Tibial nerve (tissue), 4 donors: ENCODE measurements around the gene TFDP3. TPM values are rescaled to one million over a fixed set of nuclear protein-coding genes. Genes with fewer than 3 reads are reported as not detected.

Experiments
- DNase-seq, 2 donors: peaks; one replicate each; pipeline ENCODE4 v3.0.0-alpha.2; 2019; ENCODE audit warnings: low spot score in 2 of 2
- H3K27ac ChIP-seq, 4 donors: fragments of 200-600 bp; sonication (generic) in 3 of 4; one replicate each; pipeline ENCODE4 v1.5.1; 2017 to 2019; ENCODE audit warnings: mild to moderate bottlenecking in 1 of 4
- H3K27me3 ChIP-seq, 2 donors: fragments of 200-600 bp; sonication (generic) in 1 of 2; one replicate each; pipeline versions ENCODE4 v1.5.1 to v1.6.0; 2017 to 2019
- H3K36me3 ChIP-seq, 3 donors: fragments of 200-600 bp; sonication (generic); one replicate each; pipeline ENCODE4 v1.5.1; 2018 to 2019
- H3K4me1 ChIP-seq, 4 donors: fragments of 200-600 bp; sonication (generic) in 3 of 4; one replicate each; pipeline ENCODE4 v1.5.1; 2017 to 2019
- H3K4me3 ChIP-seq, 4 donors: fragments of 200-600 bp; sonication (generic) in 3 of 4; one replicate each; pipeline ENCODE4 v1.5.1; 2017 to 2019; ENCODE audit warnings: mild to moderate bottlenecking in 1 of 4, moderate library complexity in 1 of 4
- H3K9me3 ChIP-seq, 4 donors: fragments of 200-600 bp; sonication (generic) in 3 of 4; one replicate each; pipeline ENCODE4 v1.5.1; 2017 to 2019
- EP300 ChIP-seq, 2 donors: sonication (generic); formaldehyde crosslinking; IDR thresholded peaks; one replicate each; pipeline ENCODE4 v1.6.1; 2017; ENCODE audit warnings: antibody characterized with exemption in 2 of 2, mild to moderate bottlenecking in 1 of 2
- POLR2A ChIP-seq, 2 donors: fragments of 450-650 bp; IDR thresholded peaks; one replicate each; pipeline ENCODE4 v1.6.1; 2017; ENCODE audit warnings: antibody characterized with exemption in 2 of 2, mild to moderate bottlenecking in 2 of 2, moderate library complexity in 2 of 2
- WGBS, 2 donors: methylation state at CpG; one replicate each; pipeline ENCODE4 v1.1.5; 2018; 5-methylcytosine and 5-hydroxymethylcytosine counted together
- total RNA-seq, 4 donors: library from RNA; depleted of rRNA; stranded (reverse); fragments of >200 nt; gene quantifications; one replicate each; pipeline ENCODE4 v1.1.0, GENCODE V29; 2016
- TF ChIP-seq, protein P1 (sequence below), 5 experiments: fragments of 200-600 bp in 3 of 5; fragments of 450-650 bp in 2 of 5; sonication (generic) in 3 of 5; IDR thresholded peaks; one replicate each; pipeline ENCODE4 v1.5.1; 2016 to 2019; ENCODE audit warnings: antibody characterized with exemption in 5 of 5, mild to moderate bottlenecking in 3 of 5, moderate library complexity in 2 of 5

The TFDP3 gene
- total RNA-seq, 4 donors from 2014 or later = not detected

GRCh38 chrX:133235830-133236229 lies 17.7 kb upstream of the TFDP3 start:
- TF ChIP-seq, protein P1, sequence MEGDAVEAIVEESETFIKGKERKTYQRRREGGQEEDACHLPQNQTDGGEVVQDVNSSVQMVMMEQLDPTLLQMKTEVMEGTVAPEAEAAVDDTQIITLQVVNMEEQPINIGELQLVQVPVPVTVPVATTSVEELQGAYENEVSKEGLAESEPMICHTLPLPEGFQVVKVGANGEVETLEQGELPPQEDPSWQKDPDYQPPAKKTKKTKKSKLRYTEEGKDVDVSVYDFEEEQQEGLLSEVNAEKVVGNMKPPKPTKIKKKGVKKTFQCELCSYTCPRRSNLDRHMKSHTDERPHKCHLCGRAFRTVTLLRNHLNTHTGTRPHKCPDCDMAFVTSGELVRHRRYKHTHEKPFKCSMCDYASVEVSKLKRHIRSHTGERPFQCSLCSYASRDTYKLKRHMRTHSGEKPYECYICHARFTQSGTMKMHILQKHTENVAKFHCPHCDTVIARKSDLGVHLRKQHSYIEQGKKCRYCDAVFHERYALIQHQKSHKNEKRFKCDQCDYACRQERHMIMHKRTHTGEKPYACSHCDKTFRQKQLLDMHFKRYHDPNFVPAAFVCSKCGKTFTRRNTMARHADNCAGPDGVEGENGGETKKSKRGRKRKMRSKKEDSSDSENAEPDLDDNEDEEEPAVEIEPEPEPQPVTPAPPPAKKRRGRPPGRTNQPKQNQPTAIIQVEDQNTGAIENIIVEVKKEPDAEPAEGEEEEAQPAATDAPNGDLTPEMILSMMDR (IDR thresholded peaks at IDR 0.05) = no peak
- TF ChIP-seq EP300 (IDR thresholded peaks at IDR 0.05) (no peak), POLR2A (IDR thresholded peaks at IDR 0.05) (no peak)
- H3K27ac ChIP-seq = no peak overlapping the region
- DNase-seq = no peak
- no peaks in the 10 kb centered on the region for H3K36me3 ChIP-seq
- no peak overlapping the region for H3K4me3 ChIP-seq
- peaks cover 0 to 8% of the 10 kb centered on the region in 2 donors for H3K27me3 ChIP-seq
- 85 to 89% methylated on average over 3 of the region's 3 CpGs for WGBS, 2 donors
- H3K9me3 ChIP-seq = no peaks in the 10 kb centered on the region
- no peaks in the 10 kb centered on the region for H3K4me1 ChIP-seq

GRCh38 chrX:133232331-133232730 lies 14.2 kb upstream of the TFDP3 start:
- TF ChIP-seq, protein P1 (IDR thresholded peaks at IDR 0.05) = no peak
- TF ChIP-seq EP300 (IDR thresholded peaks at IDR 0.05) (no peak), POLR2A (IDR thresholded peaks at IDR 0.05) (no peak)
- no peak overlapping the region for H3K4me3 ChIP-seq
- no peaks in the 10 kb centered on the region for H3K9me3 ChIP-seq
- H3K36me3 ChIP-seq = no peaks in the 10 kb centered on the region
- no peak overlapping the region for H3K27ac ChIP-seq
- H3K27me3 ChIP-seq = peaks cover 0 to 19% of the 10 kb centered on the region in 2 donors
- 40 to 62% methylated on average over 1 of the region's 1 CpG for WGBS, 2 donors
- H3K4me1 ChIP-seq = no peaks in the 10 kb centered on the region
- no peak for DNase-seq

DNA sequence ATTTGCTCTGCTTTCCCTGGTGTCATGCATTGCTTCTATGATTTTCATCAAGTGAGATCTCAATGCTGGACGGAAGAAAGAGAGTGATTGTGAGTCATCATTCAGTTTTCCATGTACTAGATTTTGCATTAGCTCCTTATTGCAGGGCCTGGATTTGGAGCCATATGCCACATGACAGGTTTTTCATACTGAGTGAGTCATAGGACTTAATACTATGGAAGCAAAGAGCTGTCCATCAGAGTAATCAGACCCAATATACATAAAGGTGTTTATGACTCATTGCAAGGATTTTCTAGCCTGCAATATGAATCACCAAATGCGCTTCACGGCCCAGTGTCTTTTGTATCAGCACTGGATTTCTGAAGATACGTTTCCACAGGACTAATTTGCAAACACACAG lies 11.2 kb upstream of the TFDP3 start:
- Histone ChIP-seq H3K27ac (no peak overlapping the region), H3K27me3 (peaks cover 0 to 11% of the 10 kb centered on the region in 2 donors), H3K36me3 (no peaks in the 10 kb centered on the region), H3K9me3 (no peaks in the 10 kb centered on the region), H3K4me1 (no peaks in the 10 kb centered on the region), H3K4me3 (no peak overlapping the region)
- no peak for DNase-seq
- 67 to 74% methylated on average over 4 of the region's 4 CpGs for WGBS, 2 donors
- TF ChIP-seq EP300 (IDR thresholded peaks at IDR 0.05) (no peak), POLR2A (IDR thresholded peaks at IDR 0.05) (no peak)
- TF ChIP-seq, protein P1 (IDR thresholded peaks at IDR 0.05) = no peak

GRCh38 chrX:133215747-133216146 lies 2.4 kb downstream of the TFDP3 start:
- no peak for DNase-seq
- H3K27me3 ChIP-seq = peaks cover 0 to 5% of the 10 kb centered on the region in 2 donors
- H3K9me3 ChIP-seq = no peaks in the 10 kb centered on the region
- H3K4me1 ChIP-seq = no peaks in the 10 kb centered on the region
- TF ChIP-seq EP300 (IDR thresholded peaks at IDR 0.05) (no peak), POLR2A (IDR thresholded peaks at IDR 0.05) (no peak)
- TF ChIP-seq, protein P1 (IDR thresholded peaks at IDR 0.05) = no peak
- H3K27ac ChIP-seq = no peak overlapping the region
- H3K36me3 ChIP-seq = no peaks in the 10 kb centered on the region
- 67 to 86% methylated on average over 1 of the region's 1 CpG for WGBS, 2 donors
- no peak overlapping the region for H3K4me3 ChIP-seq

- peaks cover 0 to 5% of the 10 kb centered on the region in 2 donors for H3K27me3 ChIP-seq
- H3K27ac ChIP-seq = no peak overlapping the region
- WGBS, 2 donors = 84 to 94% methylated on average over 3 of the region's 3 CpGs
- no peaks in the 10 kb centered on the region for H3K9me3 ChIP-seq
- no peak for TF ChIP-seq POLR2A (IDR thresholded peaks at IDR 0.05)
- TF ChIP-seq, protein P1 (IDR thresholded peaks at IDR 0.05) = no peak
- TF ChIP-seq EP300 (IDR thresholded peaks at IDR 0.05) = no peak
- no peak overlapping the region for H3K4me3 ChIP-seq
- no peaks in the 10 kb centered on the region for H3K4me1 ChIP-seq
- no peaks in the 10 kb centered on the region for H3K36me3 ChIP-seq
- no peak for DNase-seq
Measured at GRCh38 chrX:133215017-133215416, 3.1 kb downstream of the TFDP3 start.
